DND-41 (cell line): ENCODE results near the gene DRC7.

ENCODE experiments used
- ATAC-seq: fragments of 200-7000 bp; cut with Tn5 transposase; 3 replicates; pipeline ENCODE4 v1.9.1; 2021; ENCODE audit warnings: low read depth; ENCODE audit not compliant: insufficient read depth
- DNase-seq: peaks from one replicate; pipeline ENCODE4 v3.0.0-alpha.2; 2020
- H2AFZ ChIP-seq: 2 replicates; pipeline ENCODE4 v1.6.0; 2012; ENCODE audit warnings: low read depth, low read length
- H3K27ac ChIP-seq: 2 replicates; pipeline ENCODE4 v1.5.1; 2012; ENCODE audit warnings: low read length, inconsistent platforms
- H3K27me3 ChIP-seq: fragments of 200-600 bp; sonication (generic); 2 replicates; pipeline ENCODE4 v1.6.0; 2012; ENCODE audit warnings: low read length, mild to moderate bottlenecking, inconsistent platforms; ENCODE audit not compliant: insufficient read depth, poor library complexity
- H3K36me3 ChIP-seq: 2 replicates; pipeline ENCODE4 v1.5.1; 2012; ENCODE audit warnings: low read length, inconsistent platforms; ENCODE audit not compliant: insufficient read depth
- H3K4me1 ChIP-seq: 2 replicates; pipeline ENCODE4 v1.5.1; 2012; ENCODE audit warnings: mild to moderate bottlenecking, low read length; ENCODE audit not compliant: insufficient read depth
- H3K4me2 ChIP-seq: 2 replicates; pipeline ENCODE4 v1.6.0; 2012; ENCODE audit warnings: mild to moderate bottlenecking, moderate library complexity, low read length, inconsistent platforms; ENCODE audit not compliant: insufficient read depth
- H3K4me3 ChIP-seq, 2 experiments: fragments of 200-600 bp in 1 of 2; shearing (Covaris generic) in 1 of 2; 2 replicates each; pipeline ENCODE4 v1.5.1; 2012 to 2016; ENCODE audit warnings: inconsistent platforms in 2 of 2, low read length in 2 of 2, mild to moderate bottlenecking in 2 of 2, low read depth in 1 of 2, moderate library complexity in 1 of 2
- H3K79me2 ChIP-seq: 2 replicates; pipeline ENCODE4 v1.6.0; 2012; ENCODE audit warnings: low read length, inconsistent platforms; ENCODE audit not compliant: insufficient read depth
- H3K9ac ChIP-seq: 2 replicates; pipeline ENCODE4 v1.6.0; 2012; ENCODE audit warnings: low read depth, mild to moderate bottlenecking, inconsistent platforms, low read length, moderate library complexity
- H3K9me3 ChIP-seq: 2 replicates; pipeline ENCODE4 v1.5.1; 2012; ENCODE audit warnings: low read length, moderate library complexity, mild to moderate bottlenecking, inconsistent platforms; ENCODE audit not compliant: insufficient read depth, severe bottlenecking
- H4K20me1 ChIP-seq: 2 replicates; pipeline ENCODE4 v1.6.0; 2012; ENCODE audit warnings: low read length; ENCODE audit not compliant: insufficient read depth
- EZH2 ChIP-seq: IDR thresholded peaks from 3 replicates; pipeline ENCODE4 v1.6.1; 2012; ENCODE audit warnings: borderline replicate concordance, low read depth, mild to moderate bottlenecking, moderate library complexity, low read length, inconsistent platforms; ENCODE audit not compliant: severe bottlenecking
- TF ChIP-seq, protein P1 (sequence below): IDR thresholded peaks from 2 replicates; pipeline ENCODE4 v1.5.1; 2012; ENCODE audit warnings: borderline replicate concordance, low read length, moderate library complexity, mild to moderate bottlenecking; ENCODE audit not compliant: poor library complexity, severe bottlenecking; ENCODE audit errors: extremely low read depth

DRC7 gene

DNA sequence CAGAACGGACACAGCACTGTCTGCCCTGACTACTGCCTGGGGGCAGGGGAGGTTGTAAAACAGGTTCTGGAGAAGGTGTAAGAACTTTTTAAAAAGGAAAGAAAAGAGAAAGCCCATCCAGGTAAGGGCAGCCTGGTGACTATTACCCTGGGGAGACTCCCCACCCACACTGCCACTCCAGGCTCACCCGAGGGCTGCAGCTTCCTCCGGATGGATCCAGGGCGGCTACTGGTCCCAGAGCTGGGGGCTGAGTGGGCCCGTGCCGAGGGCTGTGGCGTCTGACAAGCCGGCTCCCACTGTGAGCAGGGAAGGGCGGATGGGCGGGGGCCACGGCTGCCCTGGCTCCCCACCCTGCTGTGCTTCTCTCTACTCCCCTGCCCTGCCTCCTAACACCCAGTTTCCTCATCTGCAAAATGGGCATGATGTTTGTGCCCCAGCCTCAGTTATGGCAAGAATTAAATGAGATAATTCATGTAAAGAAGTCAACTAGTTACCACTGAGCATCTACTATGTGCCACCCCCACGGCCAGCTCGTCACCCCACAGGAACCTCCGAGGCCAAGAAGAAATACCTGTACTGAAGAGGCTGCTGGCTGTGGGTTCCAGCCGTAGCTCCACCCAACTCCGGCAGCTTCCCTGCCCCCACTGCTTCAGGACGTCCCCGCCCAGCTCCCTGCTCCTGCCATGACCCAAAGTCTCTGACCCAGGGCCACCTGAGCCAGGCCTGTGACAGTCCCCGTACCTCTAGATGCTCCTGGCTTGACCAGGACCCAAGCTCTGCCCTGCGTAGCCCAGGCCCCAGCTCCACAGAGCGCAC lies 65.1 kb downstream of the DRC7 start:
- Histone ChIP-seq H3K4me2 (no peak overlapping the region), H3K36me3 (peaks cover 29% of the 10 kb centered on the region)

DNA sequence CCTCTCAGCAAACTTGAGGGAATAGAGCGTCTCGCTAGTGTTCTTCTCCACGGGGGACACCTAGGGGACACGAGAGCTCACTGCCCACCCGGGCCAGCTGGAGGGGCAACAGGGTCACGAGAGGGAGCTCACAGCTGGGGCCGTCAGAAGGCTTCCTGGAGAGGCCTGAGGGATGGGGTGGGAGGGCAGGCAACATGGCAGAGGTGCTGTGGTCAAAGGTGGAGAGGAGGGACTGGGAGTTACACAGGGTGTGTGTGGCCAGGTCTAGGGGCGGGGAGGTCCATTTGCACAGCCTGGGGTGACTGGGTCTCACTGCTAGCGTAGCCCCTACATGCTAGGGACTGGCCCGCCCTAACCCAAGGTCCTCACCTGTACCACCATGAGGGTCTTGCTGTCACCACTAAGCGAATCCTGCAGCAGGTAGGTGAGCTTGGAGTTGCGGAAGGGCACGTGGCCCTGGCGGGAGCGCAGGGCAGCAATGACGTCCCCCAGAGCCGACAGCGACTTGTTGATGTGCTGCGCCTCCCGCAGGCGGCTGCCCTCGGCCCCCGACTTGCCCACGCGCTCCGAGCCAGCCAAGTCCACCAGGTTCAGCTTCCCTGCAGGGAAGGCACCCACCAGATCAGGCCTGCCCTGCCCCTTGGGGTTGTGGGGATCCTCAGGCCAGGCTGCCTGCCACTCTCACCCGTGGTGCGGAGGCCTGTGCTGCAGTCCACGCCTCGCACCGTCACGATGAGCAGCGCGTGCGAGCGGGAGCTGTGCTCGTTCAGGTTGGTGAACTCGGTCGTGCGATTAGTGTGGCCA lies 66.0 kb downstream of the DRC7 start:
- H3K4me2 ChIP-seq, result no peak overlapping the region
- peaks cover 21% of the 10 kb centered on the region for H3K36me3 ChIP-seq
- H2AFZ ChIP-seq, result no peak overlapping the region
- H4K20me1 ChIP-seq, result peaks cover 10% of the 10 kb centered on the region; the same call in 1 of the 2 replicates
- no peak for DNase-seq
- H3K27ac ChIP-seq, result no peak overlapping the region
- no peaks in the 10 kb centered on the region for H3K9me3 ChIP-seq
- no peaks in the 10 kb centered on the region for H3K79me2 ChIP-seq
- no peak overlapping the region for H3K4me3 ChIP-seq
- H3K27me3 ChIP-seq, result no peaks in the 10 kb centered on the region
- H3K9ac ChIP-seq, result no peak overlapping the region
- TF ChIP-seq, protein P1, sequence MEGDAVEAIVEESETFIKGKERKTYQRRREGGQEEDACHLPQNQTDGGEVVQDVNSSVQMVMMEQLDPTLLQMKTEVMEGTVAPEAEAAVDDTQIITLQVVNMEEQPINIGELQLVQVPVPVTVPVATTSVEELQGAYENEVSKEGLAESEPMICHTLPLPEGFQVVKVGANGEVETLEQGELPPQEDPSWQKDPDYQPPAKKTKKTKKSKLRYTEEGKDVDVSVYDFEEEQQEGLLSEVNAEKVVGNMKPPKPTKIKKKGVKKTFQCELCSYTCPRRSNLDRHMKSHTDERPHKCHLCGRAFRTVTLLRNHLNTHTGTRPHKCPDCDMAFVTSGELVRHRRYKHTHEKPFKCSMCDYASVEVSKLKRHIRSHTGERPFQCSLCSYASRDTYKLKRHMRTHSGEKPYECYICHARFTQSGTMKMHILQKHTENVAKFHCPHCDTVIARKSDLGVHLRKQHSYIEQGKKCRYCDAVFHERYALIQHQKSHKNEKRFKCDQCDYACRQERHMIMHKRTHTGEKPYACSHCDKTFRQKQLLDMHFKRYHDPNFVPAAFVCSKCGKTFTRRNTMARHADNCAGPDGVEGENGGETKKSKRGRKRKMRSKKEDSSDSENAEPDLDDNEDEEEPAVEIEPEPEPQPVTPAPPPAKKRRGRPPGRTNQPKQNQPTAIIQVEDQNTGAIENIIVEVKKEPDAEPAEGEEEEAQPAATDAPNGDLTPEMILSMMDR, result no peak
- no peak for TF ChIP-seq EZH2
- ATAC-seq, result no peak
- H3K4me1 ChIP-seq, result no peaks in the 10 kb centered on the region

More for the DNA sequence above, 65.1 kb downstream of the DRC7 start:
- H3K27me3 ChIP-seq, result no peaks in the 10 kb centered on the region
- no peak overlapping the region for H3K9ac ChIP-seq
- no peaks in the 10 kb centered on the region for H3K4me1 ChIP-seq
- H3K4me3 ChIP-seq, result no peak overlapping the region
- H3K27ac ChIP-seq, result no peak overlapping the region
- H4K20me1 ChIP-seq, result peaks cover 10% of the 10 kb centered on the region; the same call in 1 of the 2 replicates
- no peak for ATAC-seq
- H3K79me2 ChIP-seq, result no peaks in the 10 kb centered on the region
- DNase-seq, result no peak
- no peaks in the 10 kb centered on the region for H3K9me3 ChIP-seq
- no peak overlapping the region for H2AFZ ChIP-seq
- no peak for TF ChIP-seq EZH2
- TF ChIP-seq, protein P1, result no peak

DNA sequence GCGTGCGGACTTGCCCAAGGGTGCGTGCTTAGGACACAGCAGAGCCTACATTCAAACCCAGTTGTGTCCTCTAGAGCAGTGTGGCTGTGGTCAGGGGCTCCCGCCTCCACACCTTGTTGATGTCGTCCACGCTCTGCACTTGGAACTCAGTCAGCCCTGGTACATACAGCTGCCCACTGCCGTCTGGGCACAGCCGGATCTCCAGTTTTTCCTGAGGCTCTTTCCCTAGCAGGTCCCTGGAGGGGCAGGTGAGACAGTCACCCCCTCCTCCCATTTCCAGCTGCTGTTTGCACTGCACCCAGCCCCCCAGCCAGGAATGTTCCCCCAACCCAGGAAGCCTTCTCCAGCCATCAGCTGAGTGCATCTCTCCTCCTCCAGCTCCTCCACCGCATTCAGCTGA lies 66.7 kb downstream of the DRC7 start:
- Histone ChIP-seq H4K20me1 (peaks cover 10% of the 10 kb centered on the region; the same call in 1 of the 2 replicates), H3K4me3 (no peak overlapping the region), H3K27me3 (no peaks in the 10 kb centered on the region), H3K4me1 (no peaks in the 10 kb centered on the region), H3K9me3 (no peaks in the 10 kb centered on the region), H2AFZ (no peak overlapping the region), H3K4me2 (no peak overlapping the region), H3K9ac (no peak overlapping the region), H3K79me2 (no peaks in the 10 kb centered on the region), H3K27ac (no peak overlapping the region), H3K36me3 (peaks cover 13% of the 10 kb centered on the region)
- ATAC-seq (no peak), DNase-seq (no peak)
- TF ChIP-seq EZH2, result no peak
- TF ChIP-seq, protein P1, result no peak
